ENCODE data around the gene AMOT.
A peak's percentile ranks its signal among the peaks of the same experiment; 100 is the strongest.

The AMOT gene

DNA sequence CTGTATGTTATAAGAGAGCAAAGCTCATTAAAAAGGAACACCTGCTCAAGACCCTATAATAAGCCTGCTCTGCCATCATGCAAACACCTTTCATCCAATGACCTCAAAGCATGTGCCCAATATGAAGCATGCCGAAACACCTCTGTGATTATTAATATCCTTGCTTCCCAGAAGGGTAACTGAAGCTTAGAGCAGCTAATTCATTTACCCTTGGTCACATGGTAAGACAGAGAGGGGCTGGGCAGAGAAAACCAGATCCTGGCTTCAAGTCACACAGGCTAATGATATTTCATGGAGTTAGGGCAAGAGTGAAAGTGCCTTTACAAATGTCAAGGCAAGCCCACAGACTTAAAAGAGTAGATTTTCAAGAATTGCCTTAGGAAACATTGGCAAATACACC is 5.6 kb downstream of the AMOT start:
- no peak for DNase-seq

DNA sequence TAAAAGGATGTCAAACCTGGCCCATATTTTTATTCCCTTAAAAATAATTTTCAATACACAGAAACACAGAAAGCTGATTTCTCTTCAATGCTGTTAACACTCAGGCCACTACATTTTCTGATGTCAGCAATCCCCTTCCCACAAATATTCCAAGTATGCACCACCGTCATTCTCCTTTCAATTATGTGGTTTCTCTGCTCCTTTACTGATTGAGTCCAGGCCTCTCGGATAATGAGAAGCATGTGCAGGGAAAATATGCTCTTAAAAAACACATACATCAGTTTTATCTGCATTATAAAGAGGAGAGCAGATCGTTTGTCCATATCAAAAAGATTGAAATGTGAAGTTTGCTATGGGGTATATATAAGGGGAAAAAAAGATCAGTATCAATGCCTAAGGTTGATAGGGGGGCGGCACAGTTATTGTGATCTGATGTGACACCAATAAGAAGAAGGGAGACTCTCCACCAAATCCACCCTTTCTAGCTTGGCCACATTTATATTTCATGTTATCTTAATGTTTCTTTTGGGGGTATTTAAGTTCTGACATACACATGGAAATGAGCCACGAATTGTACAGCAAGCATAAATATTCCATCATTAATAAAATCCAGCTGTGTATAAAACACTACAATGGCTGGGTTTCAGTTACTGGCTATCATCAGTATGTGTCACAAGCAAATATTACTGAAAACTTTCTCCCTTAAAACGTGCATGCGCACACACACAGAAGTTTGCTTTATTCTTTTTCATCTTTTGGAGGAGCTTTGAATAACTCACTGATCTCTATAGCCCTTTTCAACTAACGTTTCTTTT is 6.4 kb downstream of the AMOT start:
- DNase-seq, result peak; percentile 92

DNA sequence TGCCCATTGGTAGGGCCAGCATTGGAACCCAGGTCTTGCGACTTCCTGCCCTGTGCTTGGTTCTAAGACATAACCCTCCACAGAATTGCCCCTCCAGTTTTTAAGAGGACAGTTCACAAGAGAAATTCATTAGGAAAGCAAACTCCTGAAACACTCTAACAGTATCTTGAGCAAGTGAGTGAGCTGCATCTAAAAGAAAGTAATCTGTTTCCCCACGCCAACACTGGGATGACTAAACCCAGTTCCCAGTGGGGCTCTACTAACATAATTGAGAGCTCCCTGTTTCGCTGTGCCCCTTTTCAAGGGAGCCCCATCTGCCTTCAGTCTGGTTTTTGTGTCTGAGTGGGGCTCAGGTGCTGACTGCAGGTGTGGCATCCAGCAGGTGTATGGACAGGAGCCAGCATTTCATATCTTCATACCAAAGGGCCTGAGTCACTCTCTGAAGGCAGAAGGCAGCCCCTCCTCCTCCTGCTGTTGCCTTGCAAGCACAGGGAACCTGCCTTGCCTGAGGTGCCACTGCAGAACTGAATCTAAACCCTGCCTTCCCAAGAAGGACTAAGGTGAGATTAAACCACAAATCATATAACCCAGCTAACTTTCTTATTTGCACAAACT is 8.0 kb downstream of the AMOT start:
- DNase-seq, result peak; percentile 44

DNA sequence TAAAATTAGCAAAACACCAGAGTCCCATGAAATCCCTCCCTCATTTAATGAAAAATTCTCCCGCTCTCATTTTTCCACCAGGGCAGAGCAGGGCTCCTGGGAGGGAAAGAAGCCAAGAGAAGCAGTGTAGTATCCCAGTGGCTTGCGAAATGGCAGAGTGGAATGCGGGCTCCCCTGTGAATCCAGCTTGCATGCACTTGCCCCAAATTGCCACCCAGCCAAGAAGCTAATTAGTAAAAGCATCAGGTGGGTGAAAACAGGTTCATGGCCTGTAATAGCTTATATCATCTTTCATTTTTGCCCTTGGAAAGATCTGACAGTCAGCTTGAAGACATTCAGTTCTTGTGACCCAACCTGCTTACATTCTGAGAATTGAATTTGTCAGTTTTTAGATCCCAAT is 10.1 kb downstream of the AMOT start:
- DNase-seq, result no peak

DNA sequence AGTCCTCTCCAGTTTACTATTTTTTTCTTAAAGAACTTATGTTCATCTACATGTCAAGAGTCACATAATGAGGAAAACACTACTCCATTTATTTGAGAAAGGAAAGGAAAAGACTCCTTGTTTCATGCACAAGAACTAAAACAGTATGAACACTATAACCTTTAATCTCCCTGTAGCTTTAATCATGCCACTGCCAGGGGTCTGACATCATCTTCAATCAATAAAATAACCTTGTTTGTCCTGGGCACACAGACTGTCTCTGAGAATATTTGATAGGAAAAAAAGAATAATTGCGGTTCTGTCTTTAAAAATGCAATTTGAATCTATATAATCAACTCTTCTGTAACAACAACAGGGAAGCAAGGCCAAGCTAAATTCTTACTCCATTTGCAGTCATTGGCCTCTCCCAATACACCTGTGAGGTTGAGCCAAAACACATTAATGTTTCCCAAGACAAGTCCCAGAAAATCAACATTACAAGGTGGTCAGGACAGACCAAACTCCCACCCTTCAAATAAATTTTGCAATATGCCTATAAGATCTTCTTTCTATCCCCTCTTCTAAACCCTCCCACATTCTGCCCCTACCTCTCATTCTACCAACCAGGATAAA is 13.2 kb downstream of the AMOT start:
- DNase-seq, result no peak

DNA sequence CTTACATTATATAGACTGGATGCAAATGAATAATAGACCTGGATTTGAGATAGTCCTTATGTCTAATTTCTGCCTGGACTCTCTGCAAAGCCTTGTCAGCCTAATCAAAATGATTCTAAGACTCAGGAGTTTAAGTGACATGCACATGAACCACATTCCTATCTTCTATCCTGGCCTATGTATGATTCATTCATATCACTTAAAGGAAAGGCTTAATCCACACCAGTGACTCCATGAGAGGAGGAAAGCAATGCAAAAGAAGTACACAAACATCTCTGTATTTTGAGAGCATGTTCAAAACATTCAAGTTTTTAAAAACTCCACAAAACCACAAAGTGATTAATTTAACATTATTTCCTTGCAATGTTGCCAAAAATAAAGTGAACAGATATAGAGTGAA is 14.6 kb downstream of the AMOT start:
- peak; percentile 61 for DNase-seq

DNA sequence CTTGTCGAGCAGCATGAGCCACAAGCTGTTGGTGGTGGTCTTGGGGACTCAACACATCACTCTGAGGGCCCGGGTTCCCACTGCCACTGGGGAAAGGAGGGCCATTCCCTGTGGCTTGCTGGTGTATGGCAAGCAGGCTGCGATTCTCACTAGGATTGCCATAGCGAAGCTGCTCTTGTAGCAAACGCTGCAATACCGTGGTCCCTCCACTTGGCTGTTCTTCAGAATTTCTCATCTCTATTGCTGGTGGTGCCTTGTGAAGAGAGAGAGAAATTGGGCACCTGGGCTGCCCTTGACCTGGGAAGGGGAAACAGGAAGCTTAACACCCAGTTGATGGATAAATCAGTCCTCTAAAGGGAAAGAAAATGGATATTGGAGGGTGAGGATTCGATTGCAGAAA is 17.7 kb downstream of the AMOT start:
- DNase-seq, result no peak

DNA sequence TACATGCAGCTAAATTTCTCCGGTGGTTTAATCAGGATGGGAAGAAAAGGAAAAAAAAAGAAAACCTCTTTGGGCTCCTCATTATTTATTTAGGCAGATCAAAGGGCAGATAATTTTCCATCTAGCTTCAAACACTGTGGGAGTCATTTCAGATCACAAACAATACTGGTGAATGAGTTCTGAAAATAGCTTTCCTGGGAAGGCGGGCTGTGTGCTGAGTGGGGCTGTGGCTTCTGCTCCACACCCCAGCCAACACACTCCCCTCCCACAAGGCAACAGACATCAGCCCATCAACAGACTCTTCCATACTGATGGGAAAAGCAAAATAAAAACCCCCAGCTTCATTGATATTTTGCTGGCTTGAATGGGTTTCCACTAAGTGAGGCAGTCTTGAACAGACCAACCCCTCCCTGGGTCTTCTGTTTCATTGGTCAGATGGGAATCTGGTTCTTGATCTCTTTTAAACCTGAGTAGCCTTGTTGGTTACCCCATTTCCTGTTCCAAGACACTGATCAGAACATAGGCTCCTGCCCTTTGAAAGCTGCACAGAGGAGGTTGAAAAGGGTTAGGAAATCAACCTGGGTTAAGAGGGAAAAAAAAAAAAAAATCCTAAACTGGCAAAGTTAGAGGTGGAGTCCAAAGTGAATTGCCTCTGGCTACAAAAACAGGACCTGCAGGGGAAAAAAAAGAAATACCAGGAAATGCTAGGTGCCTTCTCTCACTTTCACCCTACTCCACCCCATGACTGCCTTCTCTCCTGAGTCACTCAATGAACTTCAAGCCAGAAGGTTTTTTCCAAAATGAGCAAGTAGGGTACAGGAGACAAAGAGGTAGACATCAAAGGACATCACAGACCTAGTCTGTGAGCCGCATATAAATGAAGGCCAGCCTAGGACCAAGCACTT is 20.0 kb downstream of the AMOT start:
- no peak for DNase-seq

DNA sequence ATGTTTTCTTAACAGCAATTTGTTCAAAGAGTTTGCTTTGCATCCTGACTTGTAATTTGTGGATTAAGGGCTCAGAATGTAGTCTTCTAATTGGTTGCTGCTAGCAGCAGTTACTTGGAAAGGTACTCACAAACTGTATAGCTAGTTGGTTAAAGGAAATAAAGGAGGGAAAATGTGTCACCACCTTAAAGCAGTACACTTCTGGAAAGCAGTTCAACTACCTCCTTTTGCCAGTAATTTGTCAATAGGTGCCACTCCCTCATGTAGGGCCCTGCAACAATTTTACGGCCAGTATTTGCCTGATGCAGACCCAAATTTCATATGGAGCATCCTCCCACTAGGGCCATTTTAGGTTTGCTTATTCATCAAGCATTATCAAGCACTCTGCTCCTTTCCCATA is 20.8 kb downstream of the AMOT start:
- no peak for DNase-seq

DNA sequence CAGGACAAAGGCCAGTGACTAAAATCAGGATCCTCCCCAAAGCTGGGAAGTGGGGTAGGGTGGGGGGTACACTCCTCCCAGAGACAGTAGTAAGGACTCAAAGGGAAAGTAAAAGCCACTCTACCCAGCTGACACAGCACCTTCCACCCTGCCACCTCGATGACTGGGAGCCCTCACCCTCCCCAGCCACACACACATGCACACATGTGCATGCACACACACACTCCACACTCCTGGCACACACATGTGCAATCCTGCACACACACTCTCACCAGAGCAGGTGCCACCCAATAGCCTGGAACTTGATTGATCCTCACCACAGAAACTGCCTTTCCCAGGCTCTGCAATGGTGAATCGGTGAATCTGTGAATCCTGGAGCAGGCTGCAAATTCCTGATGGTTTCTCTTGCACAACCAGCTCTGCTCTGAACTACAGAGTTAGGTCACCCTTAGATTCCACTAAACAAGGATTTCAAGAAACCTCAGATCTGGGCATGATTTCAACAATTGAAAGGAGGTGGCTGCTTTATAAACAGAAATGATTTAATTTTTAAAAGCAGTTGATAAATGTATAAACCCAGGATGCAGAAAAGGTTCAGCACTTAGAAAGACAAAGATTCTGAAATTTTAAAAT is 21.5 kb downstream of the AMOT start:
- DNase-seq, result peak; percentile 82

DNA sequence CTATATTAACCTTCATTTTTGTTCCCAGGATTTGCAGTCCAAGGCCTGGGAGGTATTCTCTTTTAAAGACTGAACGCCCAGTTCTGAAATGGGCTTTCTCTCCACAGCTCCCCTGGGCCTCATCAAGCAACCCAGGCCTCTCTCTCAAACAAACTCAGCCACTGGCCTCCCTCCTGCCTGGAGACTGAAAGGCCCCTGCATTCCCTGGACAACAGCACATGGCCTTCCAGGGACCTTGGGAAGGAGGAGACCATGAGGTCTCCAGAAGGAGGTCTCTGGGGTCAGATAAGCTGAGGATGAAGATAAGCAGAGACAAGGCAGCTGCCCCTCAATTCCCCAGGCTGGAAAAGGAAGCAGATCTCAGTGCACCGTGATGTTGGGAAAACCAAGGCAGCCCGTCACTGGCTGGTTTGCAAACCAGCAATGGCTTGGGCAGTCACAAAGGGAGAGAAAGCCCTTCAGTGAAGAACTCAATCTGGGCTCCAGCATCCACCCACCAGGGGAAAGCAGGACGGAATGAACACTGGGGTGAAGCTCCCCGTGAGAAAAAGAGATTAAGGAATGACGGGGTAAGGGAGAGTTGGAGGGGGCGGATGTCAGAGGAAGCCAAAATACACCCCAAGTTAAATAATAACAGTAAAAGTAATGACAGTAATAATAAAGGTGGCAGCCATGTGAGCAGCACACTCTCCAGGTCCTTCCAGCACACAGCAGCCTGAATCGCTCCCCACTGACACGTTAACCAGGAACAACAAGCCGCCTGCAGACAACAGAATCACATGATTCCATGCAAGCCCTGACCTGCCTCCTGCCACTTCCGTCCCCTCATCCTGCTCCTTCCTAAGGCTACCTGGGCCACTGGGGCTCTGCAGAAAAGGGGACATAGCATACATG is 22.3 kb downstream of the AMOT start:
- no peak for DNase-seq

DNA sequence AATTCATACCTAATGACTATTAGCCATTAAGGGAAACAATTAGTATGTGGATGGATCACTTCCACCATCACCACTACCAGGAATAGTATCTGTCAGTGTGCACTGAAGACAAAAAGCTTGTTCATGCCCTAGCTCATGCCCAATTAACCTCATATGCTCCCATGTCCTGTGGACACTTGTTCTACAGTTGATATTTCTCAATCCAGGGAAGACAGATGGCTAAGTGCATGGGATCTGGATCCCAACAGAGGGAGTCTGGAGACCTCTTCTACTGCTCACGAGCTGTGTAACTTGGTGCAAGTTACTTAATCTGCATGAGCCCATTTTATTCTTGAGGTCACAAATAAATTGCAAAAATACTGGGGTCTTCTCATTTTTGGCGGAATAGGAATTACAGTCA is 23.7 kb downstream of the AMOT start:
- no peak for DNase-seq

DNA sequence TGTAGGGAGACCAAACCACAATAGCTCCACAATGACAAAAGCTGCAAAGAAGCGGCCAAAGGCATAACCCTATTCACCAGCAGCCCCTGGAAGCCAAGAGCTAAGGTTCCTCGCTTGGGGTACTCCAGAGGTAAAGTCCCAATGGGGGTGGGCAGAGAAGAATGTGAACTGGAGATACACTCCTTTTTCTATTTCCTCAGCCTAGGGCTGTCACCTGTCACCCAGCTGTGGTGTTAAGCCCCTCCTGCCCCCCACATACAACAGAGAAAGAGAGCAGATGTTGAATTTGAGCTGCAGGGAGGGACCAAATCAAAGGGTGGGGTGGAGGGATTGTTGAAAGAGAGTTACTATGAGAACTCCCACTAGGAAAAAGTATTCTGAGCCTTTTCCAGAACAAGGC is 26.1 kb downstream of the AMOT start:
- no peak for DNase-seq

DNA sequence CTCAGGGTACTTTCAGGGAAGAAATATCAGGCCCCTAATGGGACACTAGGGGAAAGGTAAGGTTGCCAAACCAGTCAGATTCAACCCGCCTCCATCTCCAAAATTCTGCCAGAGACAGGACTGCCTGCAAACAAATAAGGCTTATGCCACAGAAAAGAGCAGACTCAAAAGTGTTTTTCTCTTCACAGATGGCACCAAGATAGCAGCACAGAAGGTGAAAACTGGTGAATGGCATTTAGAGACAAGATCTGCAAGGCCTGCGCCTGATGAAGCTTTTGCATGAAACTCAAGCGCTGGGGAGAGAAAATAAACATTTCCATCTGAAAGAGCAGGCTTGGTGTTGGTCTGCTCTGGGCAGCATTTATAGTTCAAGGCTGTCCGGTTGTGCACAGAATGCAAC is 27.9 kb downstream of the AMOT start:
- DNase-seq, result no peak

DNA sequence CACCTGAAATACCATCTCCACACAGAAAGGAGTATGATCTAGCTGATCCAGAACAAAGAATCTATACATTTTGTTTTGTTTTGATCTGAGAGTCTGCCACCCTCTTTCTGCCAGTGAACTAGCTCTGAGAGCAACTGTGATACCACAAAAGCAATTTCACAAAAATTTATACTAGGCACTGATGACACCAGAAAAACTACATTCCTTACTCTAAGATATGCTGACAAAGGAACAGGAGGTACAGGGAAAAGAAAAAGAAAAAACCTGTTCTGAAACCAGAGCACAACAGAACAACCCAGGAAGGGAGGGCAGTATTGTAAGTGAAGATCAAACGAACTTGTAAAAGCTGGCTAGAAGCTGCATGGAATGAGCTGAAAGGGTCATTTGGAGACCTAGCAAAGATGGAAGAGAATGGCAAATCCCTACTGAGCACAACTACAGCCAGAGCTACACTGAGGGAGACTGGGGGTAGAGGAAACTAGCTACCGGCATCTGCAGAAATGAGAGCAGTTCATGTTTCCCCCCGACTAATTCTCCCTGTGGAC is 31.9 kb downstream of the AMOT start:
- DNase-seq, result no peak

DNA sequence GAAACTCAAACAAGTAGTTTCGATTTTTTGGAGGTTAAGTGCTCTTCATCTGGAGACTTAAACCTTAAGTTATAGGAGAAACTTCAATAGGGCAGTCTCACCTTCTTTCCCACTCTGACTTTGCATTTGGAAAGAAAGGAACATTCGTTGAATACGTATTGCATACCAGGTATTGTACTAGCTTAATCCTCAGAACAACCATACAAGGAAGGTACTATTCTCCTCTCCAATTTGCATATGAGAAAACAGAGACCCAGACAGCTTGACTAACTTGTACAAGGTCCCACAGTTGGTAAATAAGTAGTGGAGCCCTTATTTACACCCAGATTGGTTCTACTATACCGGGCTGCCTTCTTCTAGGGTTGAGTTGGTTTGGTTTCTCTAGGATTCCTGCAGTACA is 32.6 kb downstream of the AMOT start:
- DNase-seq, result no peak

DNA sequence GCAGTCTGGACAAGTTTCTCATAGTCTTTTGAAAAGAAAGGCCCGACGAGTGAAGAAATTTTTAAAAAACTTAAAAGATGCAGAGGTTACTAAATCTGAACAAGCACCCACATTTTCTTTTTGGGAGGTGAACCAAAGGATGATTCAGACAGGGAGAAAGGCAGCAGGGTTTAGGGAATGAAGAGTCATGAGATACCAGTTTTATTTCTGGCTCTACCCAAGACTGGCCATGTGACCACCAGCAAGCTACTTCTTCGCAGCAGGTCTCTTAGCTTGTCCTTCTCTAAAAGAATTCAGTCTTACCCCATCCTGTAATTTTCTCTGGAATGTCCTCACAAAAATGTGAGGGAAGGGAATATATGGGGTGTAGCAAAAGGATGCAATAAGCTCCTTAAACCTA is 37.6 kb downstream of the AMOT start:
- DNase-seq, result no peak

DNA sequence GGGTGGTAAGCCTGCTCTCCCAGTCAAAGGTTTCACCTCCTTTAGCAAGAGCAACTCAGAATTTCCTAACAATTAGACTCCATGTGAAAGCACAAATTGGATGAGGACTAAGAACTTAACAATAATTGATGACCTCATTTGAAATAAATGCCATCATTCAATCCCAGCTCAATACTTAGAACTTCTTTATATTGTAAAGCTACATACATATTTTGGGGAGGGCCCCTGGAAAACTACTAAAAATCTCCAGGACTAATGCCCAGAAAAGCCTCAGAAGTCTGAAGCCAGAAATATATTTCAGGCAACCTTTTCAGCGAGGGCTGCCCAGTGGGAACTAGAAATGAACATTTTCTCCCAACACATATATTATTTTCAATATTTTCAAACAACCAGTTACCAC is 38.1 kb downstream of the AMOT start:
- no peak for DNase-seq

DNA sequence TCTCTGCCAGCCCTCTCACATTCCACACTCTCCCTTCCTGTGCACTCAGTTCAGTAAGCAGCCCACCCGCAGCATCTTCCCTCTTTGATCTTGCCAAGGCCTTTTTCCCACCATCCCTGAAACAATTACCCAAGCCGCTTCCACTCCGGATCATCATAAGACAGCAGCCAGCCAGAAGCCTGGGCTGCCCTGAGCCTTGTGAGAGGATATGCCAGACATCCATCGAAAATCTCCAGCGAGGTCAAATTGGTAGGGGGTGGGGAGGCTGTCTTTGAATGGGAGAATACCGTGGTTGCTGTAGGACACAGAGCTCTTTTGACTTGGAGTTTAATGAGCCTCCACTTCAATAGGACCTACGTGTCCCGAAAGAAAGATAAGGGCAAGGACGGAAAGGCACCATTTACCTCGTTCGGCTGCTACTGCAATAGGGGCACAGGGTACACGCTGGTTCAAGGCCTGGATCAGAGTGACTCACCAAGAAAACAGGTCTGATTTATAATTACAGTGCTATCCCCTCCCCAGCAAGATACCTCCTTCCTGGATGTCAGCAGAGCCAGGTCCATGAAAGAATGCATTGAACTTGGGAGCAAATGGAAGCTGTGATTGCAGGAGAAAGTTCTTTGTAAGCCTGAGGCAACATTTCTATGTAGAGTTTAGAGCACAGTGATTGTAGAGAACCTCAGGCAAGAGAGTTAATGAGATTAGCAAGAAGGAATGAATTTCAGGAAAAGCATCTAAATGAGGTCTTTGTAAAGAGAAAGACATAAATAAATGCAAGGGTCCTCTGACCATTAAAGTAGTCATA is 39.5 kb downstream of the AMOT start:
- no peak for DNase-seq

DNA sequence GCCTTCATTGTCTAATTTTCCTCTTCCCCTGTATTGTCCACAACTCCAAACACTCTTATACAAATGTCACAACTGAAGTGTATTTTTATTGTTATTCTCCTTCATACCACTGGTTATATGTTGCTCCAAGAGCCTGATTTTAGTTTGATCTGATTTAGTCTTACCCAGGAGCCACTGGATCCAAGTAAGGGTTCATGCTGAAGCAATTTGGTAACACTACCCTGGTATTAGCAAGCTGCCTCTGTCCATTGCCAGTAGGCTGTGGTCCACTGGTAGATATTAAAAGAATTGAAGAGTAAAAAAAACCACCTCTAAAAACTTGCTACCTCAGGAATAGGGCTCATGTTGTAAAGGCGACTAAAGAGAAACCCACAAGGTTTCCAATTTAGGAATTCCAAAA is 41.2 kb downstream of the AMOT start:
- DNase-seq, result no peak

DNA sequence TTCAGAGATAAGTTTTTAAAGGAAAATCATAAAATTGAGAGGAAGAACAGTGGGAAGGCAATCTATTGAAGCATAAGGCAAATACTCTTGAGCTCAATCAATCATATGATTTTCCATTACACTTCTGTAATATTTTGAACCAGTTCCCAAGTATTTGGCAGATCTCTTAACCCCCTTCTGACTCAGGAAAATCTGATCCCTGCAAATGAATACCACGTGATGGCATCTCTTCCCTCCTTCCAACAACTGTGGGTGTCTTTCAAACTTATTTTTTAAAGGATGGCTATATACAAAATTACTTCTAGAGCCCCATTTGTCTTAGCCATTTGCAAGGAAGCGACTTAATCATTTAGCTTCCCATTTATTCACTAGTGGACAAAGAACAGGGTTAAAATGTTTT is 41.9 kb downstream of the AMOT start:
- peak; percentile 1 for DNase-seq
